ENCODE results near the gene EPS8.

Gene EPS8

GRCh38 chr12:15689751-15690191, 99.4 kb downstream of the EPS8 start:
- Histone ChIP-seq H3K4me2 (peak overlapping the region in 4 of 11 experiments; percentile 24 to 91 (median 78); a peak in 7 of 22 replicates), H3K9me3 (replicated peaks in 1 of 11) (peaks cover 0 to 16% (median 0%) of the 10 kb centered on the region in 11 experiments; a peak in 4 of 22 replicates), H3K36me3 (no peaks in the 10 kb centered on the region), H3K27me3 (no peaks in the 10 kb centered on the region), H3K4me1 (peaks cover 8 to 81% (median 17%) of the 10 kb centered on the region in 10 experiments; a peak in 18 of 20 replicates), H3K4me3 (no peak overlapping the region), H3K27ac (peak overlapping the region in 2 of 11 experiments; percentile 68 to 79; a peak in 3 of 22 replicates), H3K9ac (peak overlapping the region in 1 of 11 experiments; percentile 68; a peak in 1 of 22 replicates), H4K20me1 (no peaks in the 10 kb centered on the region)
- TF ChIP-seq Cebpa-rat (IDR thresholded peaks at IDR 0.05): no peak

DNA sequence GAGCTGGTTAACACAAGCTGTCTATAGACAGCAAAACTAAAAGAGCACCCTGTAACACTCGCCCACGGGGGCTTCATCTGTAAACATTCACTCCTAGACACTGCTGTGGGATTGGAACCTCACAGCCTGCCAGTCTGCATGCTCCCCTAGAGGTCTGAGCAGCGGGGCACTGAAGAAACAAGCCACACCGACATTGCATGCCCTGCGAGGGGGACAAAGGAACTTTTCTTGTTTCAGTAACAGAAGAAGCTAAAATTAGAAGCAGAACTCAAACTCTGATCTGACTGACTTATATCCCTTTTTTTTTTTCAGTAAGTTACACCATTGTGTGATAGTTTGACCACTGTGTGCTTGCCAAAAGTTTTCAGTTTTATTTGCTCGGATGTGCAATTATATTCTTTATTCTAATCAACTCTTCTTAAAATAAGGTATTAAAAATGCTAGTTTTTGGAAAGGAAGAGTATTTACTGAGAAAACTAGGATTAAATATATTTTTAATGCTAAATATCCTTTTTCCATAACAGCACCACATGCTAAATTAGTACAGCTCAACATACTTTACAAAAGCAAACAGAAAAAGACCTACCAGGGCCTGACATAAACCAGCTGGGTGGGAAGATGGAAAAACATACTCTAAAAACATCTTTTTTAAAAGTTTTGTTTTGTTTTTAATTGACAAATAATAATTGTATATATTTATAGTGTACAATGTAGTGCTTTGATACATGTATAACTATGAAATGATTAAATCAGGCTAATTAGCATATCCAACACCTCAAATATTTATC, 100.2 kb downstream of the EPS8 start:
- Histone ChIP-seq H3K27me3 (no peaks in the 10 kb centered on the region), H3K4me2 (peak overlapping the region; percentile 4 to 91 (median 54); a peak in 17 of 22 replicates), H4K20me1 (no peaks in the 10 kb centered on the region), H3K9ac (peak overlapping the region in 5 of 11 experiments; percentile 52 to 68 (median 62); a peak in 9 of 22 replicates), H3K4me1 (peaks cover 8 to 81% (median 17%) of the 10 kb centered on the region in 10 experiments; a peak in 18 of 20 replicates), H3K27ac (peak overlapping the region in 7 of 11 experiments; percentile 37 to 79 (median 70); a peak in 14 of 22 replicates), H3K4me3 (peak overlapping the region in 4 of 10 experiments; percentile 17 to 30 (median 26); a peak in 4 of 20 replicates), H3K36me3 (no peaks in the 10 kb centered on the region), H3K9me3 (replicated peaks in 1 of 11) (peaks cover 0 to 16% (median 0%) of the 10 kb centered on the region in 11 experiments; a peak in 4 of 22 replicates)
- TF ChIP-seq Cebpa-rat (IDR thresholded peaks at IDR 0.05): no peak

- Histone ChIP-seq H3K9me3 (replicated peaks in 1 of 11) (peaks cover 0 to 9% (median 0%) of the 10 kb centered on the region in 11 experiments; a peak in 2 of 22 replicates), H3K27ac (peak overlapping the region in 7 of 11 experiments; percentile 37 to 79 (median 70); a peak in 13 of 22 replicates), H3K4me3 (peak overlapping the region in 4 of 10 experiments; percentile 17 to 30 (median 26); a peak in 4 of 20 replicates), H3K4me2 (peak overlapping the region; percentile 4 to 91 (median 54); a peak in 17 of 22 replicates), H3K4me1 (peaks cover 8 to 84% (median 17%) of the 10 kb centered on the region in 10 experiments; a peak in 18 of 20 replicates), H3K9ac (peak overlapping the region in 5 of 11 experiments; percentile 52 to 68 (median 62); a peak in 8 of 22 replicates), H3K27me3 (no peaks in the 10 kb centered on the region), H3K36me3 (no peaks in the 10 kb centered on the region), H4K20me1 (no peaks in the 10 kb centered on the region)
- no peak for TF ChIP-seq Cebpa-rat (IDR thresholded peaks at IDR 0.05)
Measured at GRCh38 chr12:15688202-15688736, 100.9 kb downstream of the EPS8 start.

DNA sequence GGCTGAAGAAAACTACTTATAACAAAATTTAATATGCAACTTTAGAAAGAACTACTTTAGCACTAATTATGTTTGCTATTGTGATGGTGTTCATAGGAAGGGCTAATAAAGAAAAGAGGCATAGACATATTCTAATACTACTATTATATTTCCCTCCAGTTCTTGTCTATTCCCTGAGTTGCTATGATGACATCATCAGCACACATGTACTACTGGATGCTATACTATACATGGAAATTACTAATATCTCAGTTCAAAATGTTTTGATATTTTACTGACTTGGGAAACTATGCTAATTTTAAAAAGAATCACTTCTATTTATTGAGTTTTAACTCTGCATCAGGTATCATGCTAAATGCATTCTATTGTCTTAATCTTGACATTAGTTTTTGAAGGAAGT, 101.6 kb downstream of the EPS8 start:
- Histone ChIP-seq H3K36me3 (no peaks in the 10 kb centered on the region), H3K27ac (peak overlapping the region in 3 of 11 experiments; percentile 67 to 79 (median 76); a peak in 3 of 22 replicates), H4K20me1 (no peaks in the 10 kb centered on the region), H3K9me3 (replicated peaks in 1 of 11) (peaks cover 0 to 9% (median 0%) of the 10 kb centered on the region in 11 experiments; a peak in 1 of 22 replicates), H3K27me3 (no peaks in the 10 kb centered on the region), H3K4me3 (no peak overlapping the region), H3K4me1 (peaks cover 8 to 79% (median 17%) of the 10 kb centered on the region in 10 experiments; a peak in 18 of 20 replicates), H3K4me2 (peak overlapping the region in 4 of 11 experiments; percentile 67 to 91 (median 82); a peak in 6 of 22 replicates), H3K9ac (no peak overlapping the region)
- TF ChIP-seq Cebpa-rat (IDR thresholded peaks at IDR 0.05): no peak

DNA sequence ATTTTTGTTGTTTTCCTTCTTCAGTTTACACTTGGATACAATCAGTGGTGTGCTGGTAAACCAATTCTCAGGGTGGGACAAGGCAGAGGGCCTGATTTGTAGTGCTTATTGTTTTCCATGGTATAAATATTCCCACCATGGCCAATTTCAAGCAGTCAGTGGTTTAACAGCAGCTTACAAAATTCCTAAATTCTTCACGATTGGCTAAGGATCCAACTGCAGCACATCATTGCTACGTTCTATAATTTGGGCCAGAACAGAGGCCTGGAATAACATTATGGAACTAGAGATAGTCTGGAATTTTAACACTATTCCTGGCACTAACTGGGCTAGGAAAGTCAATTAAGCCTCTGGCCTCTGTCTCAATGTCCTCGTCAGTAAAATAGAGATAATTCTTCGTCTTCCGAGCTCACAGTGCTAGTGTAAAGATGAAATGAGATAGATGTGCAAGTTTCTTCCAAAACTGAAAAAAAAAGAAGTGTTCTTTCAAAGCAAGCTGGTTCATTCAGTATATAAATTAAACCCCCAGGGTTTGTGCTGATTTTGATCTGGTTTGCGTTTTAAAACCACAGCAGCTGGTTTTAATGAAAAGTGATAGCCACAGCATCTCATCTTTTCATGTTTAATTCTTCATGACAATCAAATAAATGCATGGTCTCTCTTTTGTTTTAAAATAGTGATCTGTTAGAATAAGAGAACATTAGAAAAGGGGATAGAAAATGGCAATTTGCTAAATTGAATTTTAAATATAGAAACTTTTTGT, 104.1 kb downstream of the EPS8 start:
- peaks cover 0 to 9% (median 0%) of the 10 kb centered on the region in 11 experiments; a peak in 1 of 22 replicates for H3K9me3 ChIP-seq (replicated peaks in 1 of 11)

DNA sequence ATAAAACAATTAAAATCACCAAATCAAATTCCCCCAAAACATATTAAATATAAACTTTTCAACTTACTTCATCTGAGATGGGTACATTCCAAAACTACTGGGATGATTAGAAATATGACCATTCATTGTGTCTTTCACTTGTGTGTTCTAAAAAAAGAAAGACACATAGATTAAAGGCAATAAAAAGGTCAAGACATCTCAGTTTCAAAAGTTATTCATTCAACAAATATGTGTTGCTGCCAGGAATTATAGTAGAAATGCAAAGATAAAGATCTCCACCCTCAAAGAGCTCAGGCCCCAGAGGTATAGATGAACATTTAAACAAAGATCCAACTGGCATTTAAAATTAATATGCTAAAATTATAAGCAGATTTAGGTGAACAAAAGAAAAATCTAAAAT, 106.4 kb downstream of the EPS8 start:
- Histone ChIP-seq H3K36me3 (0 out of 22 replicates have a peak, but pooled peaks cover 0 to under 1% (median 0%) of the 10 kb centered on the region in 11 experiments), H4K20me1 (no peaks in the 10 kb centered on the region), H3K27me3 (no peaks in the 10 kb centered on the region), H3K4me1 (peaks cover 0 to 31% (median under 1%) of the 10 kb centered on the region in 10 experiments; a peak in 8 of 20 replicates), H3K27ac (no peak overlapping the region), H3K9me3 (replicated peaks in 1 of 11) (no peaks in the 10 kb centered on the region), H3K4me3 (no peak overlapping the region), H3K9ac (no peak overlapping the region), H3K4me2 (no peak overlapping the region)
- no peak for TF ChIP-seq Cebpa-rat (IDR thresholded peaks at IDR 0.05)

More for the DNA sequence above, 104.1 kb downstream of the EPS8 start:
- no peak for TF ChIP-seq Cebpa-rat (IDR thresholded peaks at IDR 0.05)
- no peaks in the 10 kb centered on the region for H3K36me3 ChIP-seq
- no peaks in the 10 kb centered on the region for H3K27me3 ChIP-seq
- H3K9ac ChIP-seq: no peak overlapping the region
- no peak overlapping the region for H3K4me2 ChIP-seq
- no peak overlapping the region for H3K27ac ChIP-seq
- no peak overlapping the region for H3K4me3 ChIP-seq
- H3K4me1 ChIP-seq: peaks cover 8 to 54% (median 15%) of the 10 kb centered on the region in 10 experiments; a peak in 18 of 20 replicates
- H4K20me1 ChIP-seq: no peaks in the 10 kb centered on the region

DNA sequence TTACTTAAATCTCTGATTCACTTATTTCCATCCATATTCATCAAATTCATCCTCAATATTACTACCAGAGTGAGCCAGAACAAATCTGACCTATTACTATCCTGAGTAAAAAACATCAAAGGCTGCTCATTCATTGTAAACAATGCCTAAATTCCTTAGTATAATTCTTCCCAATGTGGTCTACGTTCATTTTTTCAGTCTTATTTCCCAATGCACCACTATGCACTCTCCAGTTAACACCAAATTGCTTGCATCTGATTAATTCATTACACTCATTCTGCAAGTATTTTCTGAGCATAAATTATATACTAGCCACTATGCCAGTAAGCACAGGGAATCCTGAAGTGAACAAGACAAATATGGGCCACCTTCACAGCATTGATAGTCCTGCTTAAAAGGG, 110.0 kb downstream of the EPS8 start:
- no peaks in the 10 kb centered on the region for H3K9me3 ChIP-seq (replicated peaks in 1 of 11)
- H3K4me2 ChIP-seq: no peak overlapping the region
- H3K9ac ChIP-seq: no peak overlapping the region
- peaks cover 0 to 10% (median 0%) of the 10 kb centered on the region in 10 experiments; a peak in 2 of 20 replicates for H3K4me1 ChIP-seq
- H3K27me3 ChIP-seq: no peaks in the 10 kb centered on the region
- H3K27ac ChIP-seq: no peak overlapping the region
- no peaks in the 10 kb centered on the region for H4K20me1 ChIP-seq
- H3K36me3 ChIP-seq: 0 out of 22 replicates have a peak, but pooled peaks cover 0 to 8% (median 0%) of the 10 kb centered on the region in 11 experiments
- no peak overlapping the region for H3K4me3 ChIP-seq
- no peak for TF ChIP-seq Cebpa-rat (IDR thresholded peaks at IDR 0.05)

DNA sequence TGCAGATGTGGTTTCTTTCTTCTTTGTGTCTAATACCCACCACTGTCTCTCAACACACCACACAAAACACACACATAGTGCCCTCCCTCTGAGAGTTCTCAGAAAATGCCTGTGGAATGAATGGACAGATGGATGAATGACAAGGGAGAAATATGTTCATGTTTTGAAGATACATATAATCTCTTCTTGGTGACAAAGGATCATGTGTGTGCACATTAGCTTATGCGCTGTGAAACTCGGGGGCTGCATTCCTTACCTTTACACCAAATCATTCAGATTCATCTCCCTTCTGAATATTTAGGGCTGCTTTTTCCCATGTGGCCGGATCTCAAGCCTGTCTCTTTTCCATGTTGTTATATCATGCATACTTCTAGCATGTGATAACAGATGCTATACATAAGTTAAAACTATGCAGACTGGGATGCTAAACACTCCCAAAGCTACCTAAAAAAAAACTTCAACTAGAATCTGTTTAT, 111.4 kb downstream of the EPS8 start:
- Histone ChIP-seq H3K9ac (no peak overlapping the region), H3K36me3 (0 out of 22 replicates have a peak, but pooled peaks cover 0 to 8% (median 0%) of the 10 kb centered on the region in 11 experiments), H4K20me1 (no peaks in the 10 kb centered on the region), H3K9me3 (replicated peaks in 1 of 11) (no peaks in the 10 kb centered on the region), H3K27ac (no peak overlapping the region), H3K4me2 (no peak overlapping the region), H3K4me1 (0 out of 20 replicates have a peak, but pooled peaks cover 0 to under 1% (median 0%) of the 10 kb centered on the region in 10 experiments), H3K27me3 (no peaks in the 10 kb centered on the region), H3K4me3 (no peak overlapping the region)
- TF ChIP-seq Cebpa-rat (IDR thresholded peaks at IDR 0.05): no peak

All from BLaER1 treated with 17β-estradiol and CSF1 and Interleukin-3, amounts not matched to agents 10 nM and 100 nM (cell line).